ENCODE data around the gene RUBCNL.

Gene RUBCNL

GRCh38 chr13:46340011-46340410, 47.0 kb downstream of the RUBCNL start:
- peak in 3 of 4 experiments; percentile 34 to 61 (median 58) for DNase-seq

- peak; percentile 84 to 97 (median 90) for DNase-seq
Observed at GRCh38 chr13:46339035-46339666, 47.9 kb downstream of the RUBCNL start.

GRCh38 chr13:46337700-46338099, 49.4 kb downstream of the RUBCNL start:
- no peak for DNase-seq

GRCh38 chr13:46334035-46334822, 52.8 kb downstream of the RUBCNL start:
- DNase-seq: no peak

GRCh38 chr13:46332772-46333171, 54.3 kb downstream of the RUBCNL start:
- DNase-seq: no peak

GRCh38 chr13:46329624-46330023, 57.4 kb downstream of the RUBCNL start:
- no peak for DNase-seq

GRCh38 chr13:46327246-46327645, 59.8 kb downstream of the RUBCNL start:
- no peak for DNase-seq

GRCh38 chr13:46324976-46325375, 62.1 kb downstream of the RUBCNL start:
- no peak for DNase-seq

- DNase-seq: peak; percentile 81 to 92 (median 88)
Observed at GRCh38 chr13:46321494-46322225, 65.4 kb downstream of the RUBCNL start.

- DNase-seq: no peak
Observed at GRCh38 chr13:46320821-46321220, 66.2 kb downstream of the RUBCNL start.

- DNase-seq: peak in 1 of 4 experiments; percentile 43
Observed at GRCh38 chr13:46320406-46320805, 66.6 kb downstream of the RUBCNL start.

GRCh38 chr13:46318986-46319385, 68.1 kb downstream of the RUBCNL start:
- peak in 1 of 4 experiments; percentile 36 for DNase-seq

GRCh38 chr13:46317120-46317519, 69.9 kb downstream of the RUBCNL start:
- DNase-seq: peak in 1 of 4 experiments; percentile 48

GRCh38 chr13:46315491-46316075, 71.5 kb downstream of the RUBCNL start:
- DNase-seq: no peak

- no peak for DNase-seq
Observed at GRCh38 chr13:46315036-46315435, 72.0 kb downstream of the RUBCNL start.

- no peak for DNase-seq
Observed at GRCh38 chr13:46314587-46314986, 72.5 kb downstream of the RUBCNL start.

- no peak for DNase-seq
Observed at GRCh38 chr13:46313432-46314257, 73.4 kb downstream of the RUBCNL start.

GRCh38 chr13:46313024-46313423, 74.0 kb downstream of the RUBCNL start:
- peak in 2 of 4 experiments; percentile 42 to 57 for DNase-seq

GRCh38 chr13:46311217-46311616, 75.8 kb downstream of the RUBCNL start:
- DNase-seq: no peak

- no peak for DNase-seq
Observed at GRCh38 chr13:46310066-46310465, 77.0 kb downstream of the RUBCNL start.

- peak; percentile 76 to 86 (median 81) for DNase-seq
Observed at GRCh38 chr13:46307554-46307953, 79.5 kb downstream of the RUBCNL start.

- no peak for DNase-seq
Observed at GRCh38 chr13:46304546-46304945, 82.5 kb downstream of the RUBCNL start.
